ENCODE data around the gene PRIM2. TPM values are rescaled to one million over a fixed set of nuclear protein-coding genes. Genes with fewer than 3 reads are reported as not detected.
A peak's percentile ranks its signal among the peaks of the same experiment; 100 is the strongest.
"Not testable (repeated sequence)": the region's sequence is repeated elsewhere in the genome, so short reads cannot be mapped to it uniquely, and the experiment has no call there.

The PRIM2 gene
- total and polyA plus RNA-seq, 2 of the 8 experiments (the other 6 are each of a cell fraction or from before 2014, with no cell fraction given): 20.8 to 46.8 TPM

GRCh38 chr6:57288136-57288535 is 29.3 kb upstream of the PRIM2 start:
- CTCF ChIA-PET (ENCODE audit: partially characterized antibody): interaction anchor here (0.8 to 1.2 kb wide), 4 partner anchors 15 to 385 kb away, joined by 3 to 5 read pairs (median 4); no protein-coding TSS in a partner anchor
- DNase-seq (ENCODE audit: low read depth in 1 of 2, low spot score in 2 of 2): peak in 1 of 2 experiments; percentile 49
- H3K18ac ChIP-seq (ENCODE audit: extremely low read depth, low read length); H3K23ac ChIP-seq (ENCODE audit: insufficient read length); H4K20me1 ChIP-seq (replicated peaks in 1 of 2; ENCODE audit: control insufficient read depth in 1 of 2, insufficient read depth in 2 of 2, low read length in 2 of 2); H4K91ac ChIP-seq (replicated peaks; ENCODE audit: insufficient read length, low read length); H3K9ac ChIP-seq (replicated peaks in 1 of 4; ENCODE audit: extremely low read depth in 1 of 4, low read depth in 3 of 4, low read length in 3 of 4); H3K4ac ChIP-seq (replicated peaks; ENCODE audit: insufficient read length, low read depth, low read length); H3K4me2 ChIP-seq (ENCODE audit: insufficient read depth in 1 of 2, low read depth in 2 of 2, low read length in 2 of 2); H4K8ac ChIP-seq (ENCODE audit: extremely low read depth, insufficient read depth, low read length); H2BK15ac ChIP-seq (ENCODE audit: low read length); H2BK120ac ChIP-seq (replicated peaks; ENCODE audit: low read depth, low read length); FAIRE-seq; H3K79me1 ChIP-seq (ENCODE audit: low read depth, low read length); H3K14ac ChIP-seq (ENCODE audit: insufficient read length); H3K9me3 ChIP-seq (ENCODE audit: insufficient read depth in 2 of 2, low read depth in 1 of 2, low read length in 1 of 2); POLR2A ChIA-PET (ENCODE audit: partially characterized antibody); H3K23me2 ChIP-seq (ENCODE audit: low read depth, low read length); H3K4me3 ChIP-seq (ENCODE audit: extremely low read depth in 1 of 4, insufficient read depth in 2 of 4, low read depth in 3 of 4, low read length in 4 of 4); H2AK5ac ChIP-seq (ENCODE audit: low read depth, low read length); H3K36me3 ChIP-seq (ENCODE audit: control insufficient read depth in 2 of 4, insufficient read depth in 4 of 4, low read length in 3 of 4); H3K56ac ChIP-seq (replicated peaks; ENCODE audit: insufficient read length, low read depth, low read length); H3K4me1 ChIP-seq (replicated peaks in 1 of 4; ENCODE audit: control insufficient read depth in 3 of 4, insufficient read depth in 4 of 4, low read length in 3 of 4); H3K27me3 ChIP-seq (replicated peaks in 1 of 4; ENCODE audit: control insufficient read depth in 3 of 4, extremely low read depth in 1 of 4, insufficient read depth in 3 of 4, low read length in 3 of 4); H4K5ac ChIP-seq (ENCODE audit: insufficient read length, low read depth, low read length); H3K79me2 ChIP-seq (ENCODE audit: control insufficient read depth in 1 of 2, insufficient read depth in 2 of 2, low read length in 2 of 2); H3K27ac ChIP-seq (ENCODE audit: low read depth, low read length): not testable (repeated sequence)
- WGBS, 2 experiments (ENCODE audit: extremely low coverage in 1 of 2, insufficient coverage in 1 of 2, insufficient read length in 1 of 2, insufficient replicate concordance in 2 of 2, low coverage in 1 of 2, low lambda C conversion rate in 2 of 2, missing lambda C conversion rate in 1 of 2): 73% methylated on average over 12 of the region's 12 CpGs; no CpG with 5 or more reads in 1 of the 2 experiments
- H2AFZ ChIP-seq (ENCODE audit: low read length): peak overlapping the region; percentile 91
- peak overlapping the region; percentile 62; the same call in 1 of the 2 replicates for H2BK12ac ChIP-seq (ENCODE audit: low read depth, low read length)
- H2BK5ac ChIP-seq (ENCODE audit: low read depth, low read length): 0 out of 2 replicates have a peak overlapping the region, but pooled peaks have one; percentile 54
- peak overlapping the region; percentile 67; the same call in 1 of the 2 replicates for H2BK20ac ChIP-seq (ENCODE audit: low read length)
- TF ChIP-seq YY1 (IDR thresholded peaks at IDR 0.05; ENCODE audit: low read depth, low read length) (peak; percentile 47; the same call in 1 of the 2 replicates), TAF1 (IDR thresholded peaks at IDR 0.05; ENCODE audit: low read depth, low read length) (0 out of 2 replicates have a peak, but pooled peaks have one; percentile 11)

Data from H1 (cell line).